OCI-LY7 (cell line): ENCODE measurements around the gene COL16A1. TPM values are rescaled to one million over a fixed set of nuclear protein-coding genes. Genes with fewer than 3 reads are reported as not detected.

ENCODE experiments used
- BruUV-seq: library from RNA; stranded (reverse); fragments of 400-500 nt; replicated peaks from 2 replicates; lab custom pipeline; 2021; lab: Mats Ljungman, UMichigan
- CTCF ChIA-PET: fragments of 300-600 bp; sonication (Branson Sonifier 250); formaldehyde crosslinking; loops from one replicate; lab custom pipeline; 2022; ENCODE audit warnings: antibody characterized with exemption; ENCODE audit not compliant: unreplicated experiment; lab: Charles Lee
- POLR2A ChIA-PET: fragments of 300-600 bp; sonication (Branson Sonifier 250); formaldehyde crosslinking; loops from one replicate; lab custom pipeline; 2022; ENCODE audit warnings: antibody characterized with exemption; lab: Charles Lee
- DNase-seq: peaks from one replicate; pipeline ENCODE4 v3.0.0-alpha.2; 2015; ENCODE audit warnings: low spot score
- H2AFZ ChIP-seq: fragments of 200-600 bp; sonication (generic), shearing (Covaris generic); 2 replicates; pipeline ENCODE4 v1.6.1; 2014; ENCODE audit warnings: mild to moderate bottlenecking, antibody characterized with exemption, low read length, moderate library complexity
- H3K27ac ChIP-seq: fragments of 200-600 bp; sonication (generic); 2 replicates; pipeline ENCODE4 v1.5.1; 2014; ENCODE audit warnings: mixed run types, low read depth, mild to moderate bottlenecking, moderate library complexity, low read length, inconsistent platforms; ENCODE audit not compliant: poor library complexity, severe bottlenecking
- H3K36me3 ChIP-seq: fragments of 200-600 bp; sonication (generic); 2 replicates; pipeline ENCODE4 v1.6.1; 2014; ENCODE audit warnings: mild to moderate bottlenecking, antibody characterized with exemption, low read length, moderate library complexity, mixed read lengths; ENCODE audit not compliant: insufficient read depth
- H3K4me1 ChIP-seq: fragments of 200-600 bp; sonication (generic); 2 replicates; pipeline ENCODE4 v1.5.1; 2014; ENCODE audit warnings: mild to moderate bottlenecking, low read length; ENCODE audit not compliant: insufficient read depth, poor library complexity, severe bottlenecking
- H3K4me2 ChIP-seq: fragments of 200-600 bp; sonication (generic); 2 replicates; pipeline ENCODE4 v1.6.1; 2014; ENCODE audit warnings: mild to moderate bottlenecking, low read length
- H3K4me3 ChIP-seq: fragments of 200-600 bp; sonication (generic); 2 replicates; pipeline ENCODE4 v1.5.1; 2014; ENCODE audit warnings: mild to moderate bottlenecking, low read depth, low read length; ENCODE audit not compliant: poor library complexity, severe bottlenecking
- H3K79me2 ChIP-seq: fragments of 200-600 bp; sonication (generic); 2 replicates; pipeline ENCODE4 v1.6.1; 2016; ENCODE audit warnings: low read depth, mild to moderate bottlenecking, low read length, moderate library complexity, mixed read lengths; ENCODE audit not compliant: insufficient read depth
- H3K9me2 ChIP-seq: fragments of 200-600 bp; sonication (generic); 2 replicates; pipeline ENCODE4 v1.6.1; 2016; ENCODE audit warnings: mild to moderate bottlenecking, low read length, mixed read lengths; ENCODE audit not compliant: insufficient read depth
- H3K9me3 ChIP-seq: fragments of 200-600 bp; sonication (generic); 2 replicates; pipeline ENCODE4 v1.6.1; 2014; ENCODE audit warnings: mild to moderate bottlenecking, mixed run types, low read length, mixed read lengths
- H4K20me1 ChIP-seq: fragments of 200-600 bp; sonication (generic); 2 replicates; pipeline ENCODE4 v1.6.1; 2014; ENCODE audit warnings: mild to moderate bottlenecking, antibody characterized with exemption, low read length, moderate library complexity, mixed read lengths; ENCODE audit not compliant: insufficient read depth
- CTCF ChIP-seq: fragments of 200-600 bp; sonication (generic); conservative IDR thresholded peaks from 2 replicates; pipeline ENCODE4 v1.5.1; 2014; ENCODE audit warnings: mild to moderate bottlenecking, antibody characterized with exemption, low read length, moderate library complexity, mixed read lengths
- EZH2phosphoT487 ChIP-seq: fragments of 200-600 bp; sonication (generic); IDR thresholded peaks from 2 replicates; pipeline ENCODE4 v1.6.1; 2018; ENCODE audit warnings: low read depth, borderline replicate concordance, mild to moderate bottlenecking, mixed run types, antibody characterized with exemption, low read length, moderate library complexity, mixed read lengths
- intact Hi-C: fragments of 100-400 bp; cut with micrococcal nuclease; formaldehyde crosslinking; loops from one replicate; pipeline ENCODE4 v1.10.0; 2022; ENCODE audit not compliant: unreplicated experiment
- total RNA-seq, 2 experiments: library from RNA; depleted of rRNA in 1 of 2; stranded (reverse); fragments of >200 nt in 1 of 2; shearing (Covaris generic) in 1 of 2; gene quantifications; 2 replicates each; pipeline ENCODE4 v1.2.3, GENCODE V29; 2014 to 2022

Gene COL16A1
- total RNA-seq, 2 experiments from 2014 or later: not detected

- H3K4me2 ChIP-seq: no peak overlapping the region
- H3K79me2 ChIP-seq: no peaks in the 10 kb centered on the region
- no peak overlapping the region for H3K4me3 ChIP-seq
- TF ChIP-seq EZH2phosphoT487: no peak
- TF ChIP-seq CTCF: no peak
- no peaks in the 10 kb centered on the region for H3K9me2 ChIP-seq
- H3K36me3 ChIP-seq: no peaks in the 10 kb centered on the region
- BruUV-seq: no TSS peak
- no peaks in the 10 kb centered on the region for H4K20me1 ChIP-seq
- ChIA-PET CTCF (interaction anchor here (0.5 to 1.3 kb wide), 2 partner anchors 83 to 609 kb away, joined by 3 to 4 read pairs; no protein-coding TSS in a partner anchor), POLR2A (no interaction called here)
- no peak overlapping the region for H2AFZ ChIP-seq
- no peaks in the 10 kb centered on the region for H3K9me3 ChIP-seq
- intact Hi-C loops: loop anchor here (5.0 kb wide), 1 partner anchor 45 kb away; no protein-coding TSS in a partner anchor
- no peak for DNase-seq
- H3K4me1 ChIP-seq: no peaks in the 10 kb centered on the region
- no peak overlapping the region for H3K27ac ChIP-seq
Observed at GRCh38 chr1:31662463-31662862, 41.4 kb downstream of the COL16A1 start.

GRCh38 chr1:31661856-31662255 lies 42.0 kb downstream of the COL16A1 start:
- no peak overlapping the region for H3K4me2 ChIP-seq
- H3K9me3 ChIP-seq: no peaks in the 10 kb centered on the region
- H3K4me1 ChIP-seq: no peaks in the 10 kb centered on the region
- TF ChIP-seq EZH2phosphoT487 (no peak), CTCF (no peak)
- H3K79me2 ChIP-seq: no peaks in the 10 kb centered on the region
- no TSS peak for BruUV-seq
- no peaks in the 10 kb centered on the region for H3K36me3 ChIP-seq
- H4K20me1 ChIP-seq: no peaks in the 10 kb centered on the region
- ChIA-PET POLR2A (no interaction called here), CTCF (interaction anchor here (0.5 to 1.3 kb wide), 4 partner anchors 17 to 609 kb away, joined by 3 to 5 read pairs (median 4); partner anchors contain the start of gene PEF1)
- intact Hi-C loops: loop anchor here (5.0 kb wide), 1 partner anchor 45 kb away; no protein-coding TSS in a partner anchor
- no peaks in the 10 kb centered on the region for H3K9me2 ChIP-seq
- H3K27ac ChIP-seq: no peak overlapping the region
- H2AFZ ChIP-seq: no peak overlapping the region
- H3K4me3 ChIP-seq: no peak overlapping the region
- DNase-seq: no peak

- Histone ChIP-seq H3K27ac (no peak overlapping the region), H4K20me1 (no peaks in the 10 kb centered on the region), H3K4me2 (no peak overlapping the region), H3K4me3 (no peak overlapping the region), H3K9me2 (no peaks in the 10 kb centered on the region), H3K4me1 (no peaks in the 10 kb centered on the region), H3K9me3 (no peaks in the 10 kb centered on the region), H3K36me3 (no peaks in the 10 kb centered on the region), H2AFZ (no peak overlapping the region), H3K79me2 (no peaks in the 10 kb centered on the region)
- POLR2A ChIA-PET: interaction anchor here (0.6 kb wide), 1 partner anchor 13 kb away, joined by 3 read pairs; no protein-coding TSS in a partner anchor
- intact Hi-C loops: loop anchor here (5.0 kb wide), 1 partner anchor 46 kb away; no protein-coding TSS in a partner anchor
- BruUV-seq: no TSS peak
- no peak for DNase-seq
- no peak for TF ChIP-seq EZH2phosphoT487
- TF ChIP-seq CTCF: no peak
- CTCF ChIA-PET: interaction anchor here (0.7 to 1.3 kb wide), 2 partner anchors 16 to 84 kb away, joined by 4 to 5 read pairs; partner anchors contain the start of gene PEF1
Observed at GRCh38 chr1:31660871-31661455, 42.9 kb downstream of the COL16A1 start.
